ENCODE results near the gene USP28. TPM values are rescaled to one million over a fixed set of nuclear protein-coding genes. Genes with fewer than 3 reads are reported as not detected.
"Not testable (repeated sequence)": the region's sequence is repeated elsewhere in the genome, so short reads cannot be mapped to it uniquely, and the experiment has no call there.

USP28 gene, protein sequence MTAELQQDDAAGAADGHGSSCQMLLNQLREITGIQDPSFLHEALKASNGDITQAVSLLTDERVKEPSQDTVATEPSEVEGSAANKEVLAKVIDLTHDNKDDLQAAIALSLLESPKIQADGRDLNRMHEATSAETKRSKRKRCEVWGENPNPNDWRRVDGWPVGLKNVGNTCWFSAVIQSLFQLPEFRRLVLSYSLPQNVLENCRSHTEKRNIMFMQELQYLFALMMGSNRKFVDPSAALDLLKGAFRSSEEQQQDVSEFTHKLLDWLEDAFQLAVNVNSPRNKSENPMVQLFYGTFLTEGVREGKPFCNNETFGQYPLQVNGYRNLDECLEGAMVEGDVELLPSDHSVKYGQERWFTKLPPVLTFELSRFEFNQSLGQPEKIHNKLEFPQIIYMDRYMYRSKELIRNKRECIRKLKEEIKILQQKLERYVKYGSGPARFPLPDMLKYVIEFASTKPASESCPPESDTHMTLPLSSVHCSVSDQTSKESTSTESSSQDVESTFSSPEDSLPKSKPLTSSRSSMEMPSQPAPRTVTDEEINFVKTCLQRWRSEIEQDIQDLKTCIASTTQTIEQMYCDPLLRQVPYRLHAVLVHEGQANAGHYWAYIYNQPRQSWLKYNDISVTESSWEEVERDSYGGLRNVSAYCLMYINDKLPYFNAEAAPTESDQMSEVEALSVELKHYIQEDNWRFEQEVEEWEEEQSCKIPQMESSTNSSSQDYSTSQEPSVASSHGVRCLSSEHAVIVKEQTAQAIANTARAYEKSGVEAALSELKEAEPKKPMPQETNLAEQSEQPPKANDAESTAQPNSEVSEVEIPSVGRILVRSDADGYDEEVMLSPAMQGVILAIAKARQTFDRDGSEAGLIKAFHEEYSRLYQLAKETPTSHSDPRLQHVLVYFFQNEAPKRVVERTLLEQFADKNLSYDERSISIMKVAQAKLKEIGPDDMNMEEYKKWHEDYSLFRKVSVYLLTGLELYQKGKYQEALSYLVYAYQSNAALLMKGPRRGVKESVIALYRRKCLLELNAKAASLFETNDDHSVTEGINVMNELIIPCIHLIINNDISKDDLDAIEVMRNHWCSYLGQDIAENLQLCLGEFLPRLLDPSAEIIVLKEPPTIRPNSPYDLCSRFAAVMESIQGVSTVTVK
- 41.4 and 44.1 TPM in 2 replicates for total RNA-seq

DNA sequence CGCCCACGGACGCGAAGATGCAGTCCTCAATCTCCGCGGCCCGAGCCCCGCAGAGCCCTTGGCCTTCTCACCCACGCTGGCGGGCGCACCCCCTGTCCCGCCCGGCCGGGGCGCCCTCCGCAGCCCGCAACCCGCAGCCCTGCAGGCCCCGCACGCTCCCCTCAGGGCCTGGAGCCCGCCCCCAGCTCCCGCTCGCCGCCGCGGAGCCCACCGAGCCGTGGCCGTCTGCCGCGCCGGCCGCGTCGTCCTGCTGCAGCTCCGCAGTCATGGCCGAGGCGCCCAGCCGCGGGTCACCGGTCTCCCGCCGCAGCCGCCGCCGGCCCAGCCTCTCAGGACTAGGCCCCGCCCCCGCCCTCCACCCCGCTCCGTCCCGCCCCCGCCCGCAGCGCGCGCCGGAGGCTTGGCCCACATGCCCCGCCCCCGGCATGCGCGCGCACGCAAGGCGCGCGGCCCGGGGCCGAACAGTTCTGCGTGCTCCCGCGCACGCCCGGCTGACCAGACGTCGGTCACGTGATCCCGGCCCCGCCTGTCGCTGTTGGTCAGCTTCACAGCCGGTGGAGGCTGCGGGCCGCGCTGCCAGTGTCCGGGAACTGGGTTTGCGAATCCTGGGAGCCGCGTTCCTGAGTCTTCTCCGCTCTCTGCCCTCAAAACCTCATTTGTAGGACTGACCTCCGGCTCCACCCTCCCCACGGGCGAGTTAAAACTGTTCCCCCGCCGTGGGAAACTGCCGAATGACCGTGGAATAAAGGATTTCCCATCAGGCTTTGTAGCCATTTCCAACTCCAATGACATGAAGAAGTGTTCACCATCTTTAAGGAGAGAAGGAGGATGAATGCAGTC is at the start of gene USP28:
Gene USP28 (minus strand): TSS at position 339 of the 840 bp plus-strand sequence. CDS start 71 bp downstream, at position 268.
- intact Hi-C loops (cut with micrococcal nuclease): loop anchor here (1.0 to 10.0 kb wide), 8 partner anchors 15 to 1591 kb away; partner anchors contain the start of genes C11orf71, RBM7, REXO2 and TTC12

DNA sequence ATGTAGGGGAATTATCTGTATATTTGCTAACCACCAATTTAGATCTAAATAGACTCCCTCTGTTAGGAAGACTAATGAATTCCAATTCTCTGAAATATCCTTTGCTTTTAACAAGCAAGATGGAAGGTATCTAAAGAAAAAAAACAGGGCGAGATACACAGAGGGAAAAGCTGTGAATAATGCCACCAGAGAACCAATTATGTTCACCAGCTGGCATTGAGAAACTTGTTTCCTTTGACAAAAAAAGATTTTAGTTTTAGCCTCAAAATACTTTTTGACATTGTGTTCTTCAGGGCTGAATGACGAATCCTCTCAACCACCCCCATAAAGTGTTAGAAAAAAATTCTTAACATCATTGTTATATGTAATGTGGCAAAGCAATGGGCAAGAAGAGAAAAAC is 48.2 kb upstream of the USP28 start:
- intact Hi-C loops (cut with micrococcal nuclease): no loop called here

DNA sequence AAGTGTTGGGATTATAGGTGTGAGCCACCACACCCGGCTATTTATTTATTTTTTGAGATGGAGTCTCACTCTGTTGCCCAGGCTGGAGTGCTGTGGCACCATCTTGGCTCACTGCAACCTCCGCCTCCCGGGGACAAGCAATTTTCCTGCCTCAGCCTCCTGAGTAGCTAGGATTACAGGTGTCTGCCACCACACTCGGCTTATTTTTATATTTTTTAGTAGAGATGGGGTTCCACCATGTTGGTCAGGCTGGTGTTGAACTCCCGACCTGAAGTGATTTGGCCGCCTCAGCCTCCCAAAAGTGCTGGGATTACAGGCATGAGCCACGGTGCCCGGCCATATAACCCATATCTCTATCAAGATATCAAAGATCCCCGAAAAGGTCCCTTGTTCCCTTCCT is 36.1 kb upstream of the USP28 start:
- intact Hi-C loops (cut with micrococcal nuclease): not testable (repeated sequence)

DNA sequence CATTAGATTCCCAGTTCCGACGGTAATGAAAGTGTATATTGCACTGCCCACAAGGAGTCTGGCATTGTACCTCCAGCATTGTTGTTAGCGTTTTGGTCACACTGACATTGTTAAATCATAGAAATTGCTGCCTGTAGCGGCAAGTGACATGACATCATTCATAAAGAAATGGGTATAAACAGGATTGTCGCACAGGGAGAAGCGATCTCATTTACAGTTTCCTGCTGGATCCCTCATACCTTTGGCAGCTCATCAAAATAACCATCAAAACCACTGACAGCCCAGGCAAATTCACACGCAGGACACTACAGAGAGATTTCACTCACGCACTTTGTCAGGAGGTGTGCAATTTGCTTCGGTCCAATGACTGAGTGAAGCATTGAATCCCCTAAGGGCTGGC is 32.7 kb upstream of the USP28 start:
- intact Hi-C loops (cut with micrococcal nuclease): no loop called here

DNA sequence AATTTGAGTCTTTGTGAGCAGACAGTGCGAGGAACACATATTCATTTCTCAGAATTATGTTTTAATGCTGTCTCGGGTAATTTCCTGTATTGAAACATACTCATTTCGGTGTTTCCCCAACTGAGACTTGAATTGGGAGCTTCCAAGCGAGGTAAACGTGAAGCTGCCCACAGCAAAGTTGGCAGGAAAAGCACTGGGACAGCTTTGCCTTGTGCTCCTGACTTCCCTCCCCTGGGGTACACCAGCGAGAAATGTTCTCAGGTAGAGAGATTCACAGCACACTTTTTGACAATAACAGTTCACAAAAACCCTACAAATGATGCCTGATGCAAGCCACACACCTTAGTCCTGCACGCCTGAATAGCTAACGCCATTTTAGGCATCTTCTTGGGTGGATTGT is 32.3 kb upstream of the USP28 start:
- intact Hi-C loops (cut with micrococcal nuclease): no loop called here

DNA sequence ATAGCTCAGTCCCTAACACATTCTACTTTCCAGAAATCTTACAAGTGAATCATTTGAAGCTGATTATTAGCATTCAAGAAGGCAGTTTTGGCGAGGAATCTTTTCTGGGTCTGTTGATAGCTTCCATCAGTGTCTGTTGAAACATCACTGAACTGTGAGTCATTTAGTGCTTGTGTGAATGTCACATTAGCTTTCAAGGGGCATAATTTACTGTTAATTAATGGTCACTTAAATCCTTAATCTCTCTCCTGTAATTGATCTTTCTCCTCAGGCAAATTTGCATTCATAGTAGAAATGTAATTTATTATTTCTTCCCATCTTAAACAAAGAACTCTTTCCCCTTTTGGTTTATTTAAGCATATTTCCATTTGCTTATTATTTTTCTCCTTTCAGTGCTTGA is 31.8 kb upstream of the USP28 start:
- intact Hi-C loops (cut with micrococcal nuclease): no loop called here

DNA sequence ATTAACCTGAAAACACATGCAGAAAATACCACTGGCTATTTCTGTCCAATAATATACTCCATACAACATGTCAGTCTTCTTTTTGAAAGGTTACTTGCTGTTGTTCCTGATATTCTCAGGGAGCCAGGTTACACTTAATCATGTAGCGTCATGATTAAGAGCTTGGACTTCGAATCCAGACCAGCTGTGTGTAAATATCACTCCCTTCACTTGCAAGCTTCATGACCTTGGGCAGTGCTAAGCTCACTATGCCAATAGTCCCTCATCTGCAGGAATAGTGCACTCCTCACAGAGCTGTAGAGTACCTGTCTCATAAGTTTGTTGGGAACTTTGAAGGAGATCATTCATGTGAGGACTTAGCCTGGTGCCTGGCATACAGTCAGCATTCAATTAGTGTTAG is 31.1 kb upstream of the USP28 start:
- intact Hi-C loops (cut with micrococcal nuclease): no loop called here

DNA sequence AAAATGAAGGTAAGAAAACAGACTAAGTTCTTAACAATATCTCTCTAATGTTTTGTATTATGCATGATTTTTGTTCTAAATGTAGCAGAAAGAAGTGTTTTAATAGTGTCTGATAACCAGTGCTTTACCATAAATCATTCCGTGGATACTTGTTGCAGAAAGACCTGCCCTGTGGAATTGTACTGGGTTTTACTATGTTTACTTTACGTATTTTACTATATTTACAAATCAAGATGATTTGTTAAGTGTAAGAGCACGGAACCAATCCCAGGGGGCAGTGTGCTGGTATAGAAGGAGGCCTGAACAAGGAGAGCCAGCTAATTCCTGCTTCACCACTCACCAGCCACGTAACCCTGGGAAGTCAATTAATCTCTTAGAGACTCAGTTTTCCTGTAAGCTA is 30.7 kb upstream of the USP28 start:
- intact Hi-C loops (cut with micrococcal nuclease): no loop called here

DNA sequence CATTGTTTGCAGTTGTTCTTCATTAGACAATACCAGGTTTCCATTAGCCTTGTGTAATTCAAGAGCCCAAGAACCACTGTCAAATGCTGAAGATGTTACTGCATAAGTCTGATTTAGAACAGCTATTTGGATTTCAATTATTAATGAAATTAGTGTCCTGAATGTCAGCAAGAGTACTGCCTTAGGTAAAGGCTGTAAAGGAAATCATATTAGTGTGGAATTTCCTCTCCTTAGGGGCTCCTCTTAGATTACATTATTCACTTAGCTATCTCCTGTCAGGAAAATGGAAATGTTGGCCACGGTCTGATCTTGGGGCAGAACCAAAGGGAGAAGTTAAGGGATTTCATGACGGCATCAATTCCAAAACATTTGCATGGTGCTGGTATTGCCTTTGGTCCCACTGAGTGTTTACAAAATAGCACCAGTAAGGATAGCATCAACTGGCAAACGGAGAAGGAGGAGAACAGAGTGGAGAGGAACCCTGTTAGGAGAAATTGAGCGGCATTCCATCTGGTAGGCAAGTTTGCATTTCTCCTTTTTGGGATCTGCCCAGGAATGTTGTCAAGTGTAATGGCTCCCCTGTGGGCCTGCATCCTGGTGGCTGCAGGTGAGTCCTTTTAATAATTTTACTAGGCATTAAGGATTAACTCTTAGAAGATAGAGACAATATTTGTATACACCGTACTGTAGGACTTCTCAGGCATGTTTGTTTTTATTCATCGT is 29.2 kb upstream of the USP28 start, which contains the start of gene HTR3B:
Gene HTR3B (plus strand): TSS at position 418 of the 723 bp plus-strand sequence. CDS start 138 bp downstream, at position 556.
- intact Hi-C loops (cut with micrococcal nuclease): no loop called here

DNA sequence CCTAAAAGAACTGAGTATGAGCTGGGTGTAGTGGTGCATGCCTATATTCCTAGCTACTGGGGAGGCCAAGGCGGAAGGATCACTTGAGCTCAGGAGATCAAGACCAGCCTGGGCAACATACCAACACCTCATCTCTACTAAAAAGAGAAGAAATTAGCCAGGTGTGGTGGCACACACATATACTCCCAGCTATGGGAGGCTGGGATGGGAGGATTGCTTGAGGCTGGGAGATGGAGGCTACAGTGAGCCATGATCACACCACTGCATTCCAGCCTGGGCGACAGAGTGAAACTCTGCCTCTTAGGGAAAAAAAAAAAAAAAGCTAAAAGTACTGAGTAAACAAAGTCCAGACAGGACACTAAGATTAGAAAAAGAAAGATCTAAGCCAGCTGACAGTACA is 25.8 kb upstream of the USP28 start:
- intact Hi-C loops (cut with micrococcal nuclease): no loop called here

DNA sequence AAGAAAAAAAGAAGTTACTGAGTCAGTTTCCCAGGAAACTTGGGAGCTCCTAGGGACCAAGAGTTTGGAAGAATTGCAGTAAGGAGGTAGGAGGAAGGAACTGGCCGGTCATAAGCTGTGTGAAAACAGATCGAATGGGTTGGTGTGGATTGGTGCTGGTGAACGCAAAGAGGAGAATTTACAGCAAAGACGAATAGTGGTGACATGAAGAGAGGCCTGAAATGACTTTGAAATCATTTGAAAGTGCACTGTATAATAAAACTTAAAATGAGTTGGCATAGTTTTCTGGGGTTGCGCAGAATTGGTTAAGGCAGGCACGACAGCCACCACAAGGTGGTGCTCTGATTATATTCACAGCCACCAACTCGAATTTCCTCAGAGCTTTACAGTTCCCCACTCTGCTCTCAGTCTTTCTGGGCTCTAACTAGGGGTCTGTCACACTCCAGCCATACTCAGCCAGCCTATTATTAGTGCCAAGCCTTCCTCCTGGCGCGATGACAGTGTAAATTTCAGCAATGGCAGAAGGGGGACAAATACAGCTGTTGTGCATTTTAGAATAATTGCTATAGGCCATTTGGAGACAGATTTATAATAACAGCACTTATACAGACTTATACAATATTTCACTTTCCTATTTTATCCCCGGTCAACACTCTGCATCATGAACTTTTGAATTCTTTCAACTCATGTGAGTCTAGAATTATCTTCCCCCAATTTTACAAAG is 20.9 kb upstream of the USP28 start:
- intact Hi-C loops (cut with micrococcal nuclease): loop anchor here (1.0 to 5.0 kb wide), 2 partner anchors 96 to 365 kb away; no protein-coding TSS in a partner anchor

DNA sequence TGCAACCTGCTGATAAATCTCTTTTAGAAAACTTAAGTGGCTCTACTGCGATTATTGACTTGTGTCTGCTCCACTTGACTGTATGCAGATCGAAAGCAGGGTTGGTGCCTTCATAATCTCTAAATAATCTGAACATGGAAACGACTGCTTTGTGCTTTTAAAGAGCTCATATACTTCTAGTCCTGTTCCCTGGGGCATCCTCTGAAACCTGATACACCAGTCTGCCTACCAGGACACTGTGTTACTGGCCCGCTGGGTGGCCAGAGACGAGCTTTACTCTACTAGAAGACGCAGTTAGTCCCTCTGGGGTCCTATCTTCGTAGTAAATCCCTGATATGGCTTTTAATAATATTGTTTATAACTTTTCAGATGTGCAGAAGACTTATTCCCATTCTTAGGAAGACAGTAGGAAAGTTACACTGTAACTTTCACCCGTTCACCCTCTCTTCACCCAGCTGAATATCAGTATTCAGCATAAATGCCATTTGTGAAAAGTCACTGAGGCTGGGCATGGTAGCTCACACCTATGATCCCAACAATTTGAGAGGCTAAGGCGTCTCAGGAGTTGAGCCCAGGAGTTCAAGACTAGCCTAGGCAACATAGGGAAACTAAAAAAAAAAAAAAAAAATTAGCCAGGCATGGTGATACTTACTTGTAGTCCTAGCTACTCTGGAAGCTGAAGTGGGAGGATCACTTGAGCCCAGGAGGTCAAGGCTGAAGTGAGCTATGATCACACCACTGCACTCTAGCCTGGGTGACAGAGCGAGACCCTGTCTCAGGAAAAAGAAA is 20.2 kb upstream of the USP28 start:
- intact Hi-C loops (cut with micrococcal nuclease): loop anchor here (1.0 to 5.0 kb wide), 2 partner anchors 97 to 366 kb away; no protein-coding TSS in a partner anchor

DNA sequence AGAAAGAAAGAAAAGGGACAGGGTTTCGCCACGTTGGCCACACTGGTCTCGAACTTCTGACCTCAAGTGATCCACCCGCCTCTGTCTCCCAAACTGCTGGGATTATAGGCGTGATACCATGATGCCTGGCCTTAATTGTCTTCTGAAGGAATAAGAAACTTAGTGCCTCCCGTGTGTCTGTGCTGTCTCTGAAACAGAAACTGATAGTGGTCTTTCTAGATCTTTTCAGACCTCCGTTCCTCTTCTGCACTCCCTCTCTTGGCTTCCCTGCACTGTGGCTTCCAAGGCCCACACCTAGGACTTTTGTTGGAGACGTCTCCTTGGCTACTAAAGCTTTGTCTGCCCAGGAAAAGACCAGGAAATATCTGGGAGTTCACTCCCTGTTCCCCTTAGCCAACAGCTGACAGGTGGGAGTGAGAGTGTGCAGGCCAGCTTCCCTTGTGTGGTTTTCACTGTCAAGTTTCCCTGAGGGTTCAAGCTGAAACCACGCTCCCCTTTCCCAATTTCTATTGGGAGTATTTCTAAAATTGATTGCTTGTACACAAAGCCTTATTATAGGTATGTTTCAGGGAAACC is 19.1 kb upstream of the USP28 start:
- intact Hi-C loops (cut with micrococcal nuclease): no loop called here

DNA sequence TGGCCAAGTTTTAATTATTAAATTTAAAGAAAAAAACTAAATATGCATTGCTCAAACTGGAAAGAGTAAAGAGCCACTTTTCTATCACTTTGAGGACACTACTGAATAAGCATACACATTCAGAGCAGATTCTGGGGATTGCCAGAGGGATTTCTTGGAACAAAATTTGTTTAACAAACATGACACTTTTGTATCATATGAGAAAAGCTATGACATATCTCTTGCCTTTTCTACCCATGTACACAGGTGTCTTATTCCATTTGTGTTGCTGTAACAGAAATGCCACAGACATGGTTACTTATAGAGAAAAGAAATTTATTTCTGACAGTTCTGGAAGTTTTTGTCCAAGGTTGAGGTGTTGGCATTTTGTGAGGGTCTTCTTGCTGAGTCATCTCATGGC is 13.5 kb upstream of the USP28 start:
- intact Hi-C loops (cut with micrococcal nuclease): no loop called here

DNA sequence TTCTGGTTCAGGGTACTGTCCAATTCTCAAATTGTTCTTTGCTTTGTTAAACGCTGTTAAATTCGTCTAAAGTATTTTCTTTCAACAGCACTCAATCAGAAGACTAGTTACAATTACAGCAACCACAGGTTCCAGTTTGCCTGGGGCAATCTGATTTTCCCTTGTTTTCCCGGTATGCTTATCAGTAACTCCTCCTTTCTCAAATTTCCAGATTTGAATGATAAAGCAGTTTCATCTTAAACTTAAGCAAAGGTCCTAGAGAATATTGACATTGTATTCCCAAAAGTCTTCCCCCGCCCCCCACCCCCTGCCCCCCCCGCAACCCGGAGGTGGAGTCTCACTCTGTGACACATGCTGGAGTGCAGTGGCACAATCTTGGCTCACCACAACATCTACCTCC is 10.5 kb upstream of the USP28 start:
- intact Hi-C loops (cut with micrococcal nuclease): no loop called here

DNA sequence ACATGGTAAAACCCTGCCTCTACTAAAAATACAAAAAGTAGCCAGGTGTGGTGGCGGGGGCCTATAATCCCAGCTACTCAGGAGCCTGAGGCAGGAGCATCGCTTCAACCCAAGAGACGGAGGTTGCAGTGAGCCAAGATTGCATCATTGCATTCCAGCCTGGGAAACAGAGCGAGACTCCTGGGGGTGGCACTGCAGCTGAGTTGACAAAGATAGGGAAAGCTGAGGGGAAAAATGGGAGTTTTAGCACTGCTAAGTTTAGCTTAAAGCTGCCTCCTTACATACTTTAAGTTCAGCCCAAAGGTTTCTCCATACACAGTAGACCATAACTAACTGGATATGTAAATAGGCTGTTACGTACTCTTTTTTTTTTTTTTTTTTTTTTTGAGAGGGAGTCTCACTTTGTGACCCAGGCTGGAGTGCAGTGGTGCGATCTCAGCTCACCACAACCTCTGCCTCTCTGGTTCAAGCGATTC is 9.0 kb upstream of the USP28 start:
- intact Hi-C loops (cut with micrococcal nuclease): no loop called here

DNA sequence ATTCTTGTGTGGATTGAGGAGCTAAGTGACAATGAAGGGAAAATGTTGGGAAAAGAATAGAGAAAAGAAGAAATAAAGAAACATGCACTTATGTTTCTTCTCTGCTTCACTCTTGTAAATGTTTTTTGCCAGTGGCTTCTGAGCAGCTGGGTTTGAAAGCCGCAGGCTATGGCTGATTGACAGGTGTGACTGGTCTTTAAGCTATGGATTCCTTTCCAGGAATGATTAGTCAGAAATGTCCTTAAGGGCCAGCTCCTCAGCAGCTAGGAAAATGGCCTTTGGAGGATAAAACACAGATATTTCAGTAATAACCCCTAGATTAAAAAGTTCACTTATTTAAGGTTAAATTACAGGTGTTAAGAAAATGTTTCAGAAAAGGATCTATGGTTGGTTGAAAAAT is 6.5 kb upstream of the USP28 start:
- intact Hi-C loops (cut with micrococcal nuclease): no loop called here

DNA sequence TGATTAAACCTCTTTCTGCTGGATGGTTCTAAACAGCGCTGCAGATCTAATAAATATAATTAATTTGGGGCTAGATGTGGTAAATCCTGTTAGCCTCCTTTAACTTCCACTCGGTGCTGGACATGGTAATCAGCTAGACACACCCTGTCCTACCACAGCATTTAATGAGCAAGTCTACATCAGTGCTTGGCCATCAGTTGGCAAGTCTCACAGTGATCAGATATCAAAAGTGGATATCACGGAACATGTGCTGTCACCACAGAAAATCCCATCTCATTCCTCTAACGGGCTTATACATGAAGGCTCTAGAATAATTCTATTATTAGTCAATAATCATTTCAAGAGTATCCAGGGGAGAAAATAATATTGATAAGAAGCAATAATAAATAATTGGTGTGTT is 5.6 kb upstream of the USP28 start:
- intact Hi-C loops (cut with micrococcal nuclease): no loop called here
